Stimulated activated CD4-positive, alpha-beta T cell treated with anti-CD3 and anti-CD28 coated beads, Interleukin-1b, Interleukin-23, amount 100 ng/mL, for 4 hours (primary cell): Measurements from ENCODE around the gene HEBP2.
A peak's percentile ranks its signal among the peaks of the same experiment; 100 is the strongest.
"Not testable (repeated sequence)": the region's sequence is repeated elsewhere in the genome, so short reads cannot be mapped to it uniquely, and the experiment has no call there.

ENCODE experiments used
- DNase-seq, 2 donors: peaks; one replicate each; pipeline ENCODE4 v3.0.0-alpha.2; 2020; ENCODE audit warnings: low read depth in 2 of 2

Gene HEBP2

GRCh38 chr6:138403801-138404665 is at the start of gene HEBP2:
Gene HEBP2, plus strand, starts transcription at chr6:138404223. Its CDS starts 273 bp downstream, at chr6:138404496.
- peak; percentile 75 to 90 for DNase-seq

GRCh38 chr6:138357928-138358327 is 46.1 kb upstream of the HEBP2 start:
- no peak for DNase-seq

- not testable (repeated sequence) for DNase-seq
Measured at GRCh38 chr6:138368684-138369083, 35.3 kb upstream of the HEBP2 start.

GRCh38 chr6:138370631-138371451 is 33.2 kb upstream of the HEBP2 start:
- DNase-seq, result no peak

- no peak for DNase-seq
Measured at GRCh38 chr6:138371452-138371711, 32.6 kb upstream of the HEBP2 start.

GRCh38 chr6:138371720-138372119 is 32.3 kb upstream of the HEBP2 start:
- DNase-seq, result no peak

GRCh38 chr6:138372711-138373463 is 31.1 kb upstream of the HEBP2 start:
- DNase-seq, result no peak

- DNase-seq, result no peak
Measured at GRCh38 chr6:138374230-138374629, 29.8 kb upstream of the HEBP2 start.

- no peak for DNase-seq
Measured at GRCh38 chr6:138374815-138375214, 29.2 kb upstream of the HEBP2 start.

GRCh38 chr6:138377042-138377441 is 27.0 kb upstream of the HEBP2 start:
- DNase-seq, result no peak

GRCh38 chr6:138377844-138378243 is 26.2 kb upstream of the HEBP2 start, which contains the start of gene SMIM28:
Gene SMIM28, plus strand, starts transcription at chr6:138377905. Its CDS starts 168 bp downstream, at chr6:138378073.
- DNase-seq, result no peak

- no peak for DNase-seq
Measured at GRCh38 chr6:138378463-138378862, 25.6 kb upstream of the HEBP2 start.

- DNase-seq, result no peak
Measured at GRCh38 chr6:138382498-138383265, 21.3 kb upstream of the HEBP2 start.

- DNase-seq, result no peak
Measured at GRCh38 chr6:138383776-138384175, 20.2 kb upstream of the HEBP2 start.

- no peak for DNase-seq
Measured at GRCh38 chr6:138386897-138387296, 17.1 kb upstream of the HEBP2 start.

- DNase-seq, result no peak
Measured at GRCh38 chr6:138387577-138388368, 16.2 kb upstream of the HEBP2 start.

- no peak for DNase-seq
Measured at GRCh38 chr6:138389551-138389950, 14.5 kb upstream of the HEBP2 start.

- DNase-seq, result no peak
Measured at GRCh38 chr6:138393871-138394783, 9.9 kb upstream of the HEBP2 start.

GRCh38 chr6:138396709-138397108 is 7.3 kb upstream of the HEBP2 start:
- DNase-seq, result no peak
